Dendritic cell treated with granulocyte-macrophage colony-stimulating factor and Interleukin-4, amounts not matched to agents 40 ng/mL and 50 ng/mL, for 4 days (primary cell): ENCODE measurements around the gene PLAGL1.

ENCODE experiments used
- H3K27ac Mint-ChIP-seq: one replicate; pipeline ENCODE4 v1.8.0; 2022; ENCODE audit warnings: mild to moderate bottlenecking, mixed read lengths
- H3K27me3 Mint-ChIP-seq: one replicate; pipeline ENCODE4 v1.8.0; 2022; ENCODE audit warnings: mild to moderate bottlenecking, mixed read lengths
- H3K36me3 Mint-ChIP-seq: one replicate; pipeline ENCODE4 v1.8.0; 2022; ENCODE audit warnings: low read depth, mixed read lengths
- H3K4me1 Mint-ChIP-seq: one replicate; pipeline ENCODE4 v1.8.0; 2022; ENCODE audit warnings: low read depth, mixed read lengths
- H3K4me3 Mint-ChIP-seq: one replicate; pipeline ENCODE4 v1.8.0; 2022; ENCODE audit warnings: mild to moderate bottlenecking, moderate library complexity, mixed read lengths
- H3K9me3 Mint-ChIP-seq: one replicate; pipeline ENCODE4 v1.8.0; 2022; ENCODE audit warnings: mixed read lengths
- intact Hi-C: fragments of 100-400 bp; cut with micrococcal nuclease; formaldehyde crosslinking; loops from one replicate; pipeline ENCODE4 v1.15.0; 2022

Gene PLAGL1

DNA sequence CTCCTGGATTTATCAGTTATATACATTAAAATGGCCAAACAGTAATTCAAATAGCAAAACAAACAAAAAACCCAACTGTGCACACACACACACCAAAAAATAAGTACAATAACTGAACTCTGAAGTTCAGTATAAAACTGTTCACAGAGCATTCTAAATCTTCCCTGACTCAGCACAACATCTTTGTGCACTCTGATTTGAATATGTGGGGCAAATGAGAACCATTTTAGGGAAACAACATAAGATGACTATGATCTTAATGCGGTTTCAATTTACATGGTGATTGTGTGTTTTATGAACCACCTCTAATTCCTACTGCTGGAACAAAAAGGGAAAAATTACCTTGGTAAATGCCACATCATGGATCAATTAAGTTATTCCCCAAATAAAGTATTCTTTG lies 41.7 kb downstream of the PLAGL1 start:
- no peaks in the 10 kb centered on the region for H3K9me3 Mint-ChIP-seq
- peaks cover 8% of the 10 kb centered on the region for H3K36me3 Mint-ChIP-seq
- intact Hi-C loops, result no loop called here
- H3K4me3 Mint-ChIP-seq, result no peak overlapping the region
- H3K27me3 Mint-ChIP-seq, result no peaks in the 10 kb centered on the region
- H3K27ac Mint-ChIP-seq, result peak overlapping the region; percentile 77
- H3K4me1 Mint-ChIP-seq, result peaks cover 31% of the 10 kb centered on the region

DNA sequence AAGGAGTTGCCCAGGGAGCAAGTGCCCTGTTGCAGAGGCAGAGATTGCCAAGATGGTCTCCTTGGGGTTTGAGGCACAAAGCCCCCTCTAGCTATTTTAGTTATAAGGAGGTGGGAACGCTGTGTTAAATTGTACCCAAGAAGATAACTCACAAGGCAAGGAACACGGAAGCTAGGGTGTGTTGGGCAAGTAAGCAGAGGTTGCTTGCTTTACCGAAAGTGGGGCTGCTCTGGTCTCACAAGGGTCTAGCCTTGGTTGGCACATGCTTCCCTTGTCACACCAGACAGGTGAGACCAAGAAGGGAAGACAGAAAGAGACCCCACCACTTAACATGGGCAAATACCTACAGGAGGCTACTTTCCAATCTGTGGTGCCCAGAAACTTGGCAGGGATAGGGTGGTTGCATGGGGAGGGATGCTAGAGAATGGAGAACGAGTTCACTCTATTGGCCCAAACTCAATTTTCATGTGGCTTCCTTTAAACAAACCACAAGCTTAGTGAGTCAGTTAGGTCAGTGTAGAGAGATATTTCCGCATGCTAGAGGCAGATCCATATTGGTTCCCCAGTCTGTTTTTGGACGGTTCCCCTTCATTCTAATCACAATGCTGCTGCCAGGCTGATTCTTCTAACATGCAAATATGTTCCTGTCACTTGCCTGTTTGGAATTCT lies 42.4 kb downstream of the PLAGL1 start:
- Mint-ChIP-seq H3K36me3 (peaks cover 8% of the 10 kb centered on the region), H3K4me3 (no peak overlapping the region), H3K4me1 (peaks cover 31% of the 10 kb centered on the region), H3K27ac (peak overlapping the region; percentile 77), H3K9me3 (no peaks in the 10 kb centered on the region), H3K27me3 (no peaks in the 10 kb centered on the region)
- intact Hi-C loops, result no loop called here

DNA sequence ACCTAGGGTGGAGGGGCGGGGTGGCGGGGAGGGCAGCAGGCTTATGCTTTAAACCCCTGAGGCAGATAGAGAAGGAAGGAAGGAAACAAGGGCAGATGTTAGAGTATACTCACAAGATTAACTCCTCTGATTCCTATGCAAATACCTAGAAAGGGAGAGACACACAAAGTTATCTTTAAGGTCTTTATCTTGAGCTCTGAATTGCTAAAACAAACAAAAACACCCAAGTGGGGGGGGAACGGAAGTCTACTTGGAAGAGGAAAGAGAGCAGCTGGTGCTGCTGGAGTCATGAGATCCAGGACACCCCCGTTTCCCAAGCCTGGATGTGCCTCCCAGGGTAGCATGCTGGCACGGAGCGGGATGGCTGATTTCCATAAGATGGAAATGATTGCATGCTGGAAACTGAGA lies 43.4 kb downstream of the PLAGL1 start:
- H3K36me3 Mint-ChIP-seq, result peaks cover 8% of the 10 kb centered on the region
- H3K4me1 Mint-ChIP-seq, result peaks cover 31% of the 10 kb centered on the region
- H3K27ac Mint-ChIP-seq, result no peak overlapping the region
- no peaks in the 10 kb centered on the region for H3K27me3 Mint-ChIP-seq
- H3K4me3 Mint-ChIP-seq, result no peak overlapping the region
- intact Hi-C loops, result no loop called here
- H3K9me3 Mint-ChIP-seq, result no peaks in the 10 kb centered on the region

DNA sequence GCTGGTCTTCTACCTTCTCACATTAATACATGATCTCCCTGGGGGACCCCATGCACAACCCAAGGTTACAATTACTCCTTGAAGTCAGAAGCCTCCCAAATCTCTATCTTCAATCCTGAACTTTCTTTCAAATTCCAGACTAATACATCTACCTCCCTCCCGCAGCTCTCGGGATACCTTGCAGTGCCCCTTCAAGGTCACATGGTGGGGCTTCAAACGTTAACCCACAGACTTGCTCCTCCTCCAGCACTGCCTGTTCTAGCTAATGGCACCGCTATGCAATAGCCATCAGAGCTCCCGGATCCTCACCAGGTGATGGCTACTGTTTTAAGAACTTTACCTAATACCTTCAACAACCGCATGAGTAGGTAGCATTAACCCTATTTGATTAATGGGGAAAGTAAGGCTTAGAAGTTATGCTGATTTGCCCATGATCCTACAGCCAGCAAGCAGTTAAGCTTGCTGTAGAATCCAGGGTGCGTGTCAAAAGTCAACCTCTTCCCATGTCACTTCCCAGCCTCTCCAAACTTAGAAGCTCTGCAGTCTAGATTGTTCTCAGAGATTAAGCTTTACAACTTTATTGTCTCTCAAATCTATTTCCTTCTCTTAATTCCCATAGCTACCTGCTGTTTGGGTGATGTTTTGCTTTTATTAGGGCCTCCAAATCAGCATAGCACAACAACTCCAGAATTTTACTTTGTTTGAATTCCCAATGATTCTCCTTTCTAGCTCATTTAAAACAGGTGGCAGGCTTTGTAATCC lies 44.7 kb downstream of the PLAGL1 start:
- Mint-ChIP-seq H3K4me3 (no peak overlapping the region), H3K4me1 (peaks cover 31% of the 10 kb centered on the region), H3K27ac (no peak overlapping the region), H3K27me3 (no peaks in the 10 kb centered on the region), H3K36me3 (peaks cover 13% of the 10 kb centered on the region), H3K9me3 (no peaks in the 10 kb centered on the region)
- intact Hi-C loops, result no loop called here

DNA sequence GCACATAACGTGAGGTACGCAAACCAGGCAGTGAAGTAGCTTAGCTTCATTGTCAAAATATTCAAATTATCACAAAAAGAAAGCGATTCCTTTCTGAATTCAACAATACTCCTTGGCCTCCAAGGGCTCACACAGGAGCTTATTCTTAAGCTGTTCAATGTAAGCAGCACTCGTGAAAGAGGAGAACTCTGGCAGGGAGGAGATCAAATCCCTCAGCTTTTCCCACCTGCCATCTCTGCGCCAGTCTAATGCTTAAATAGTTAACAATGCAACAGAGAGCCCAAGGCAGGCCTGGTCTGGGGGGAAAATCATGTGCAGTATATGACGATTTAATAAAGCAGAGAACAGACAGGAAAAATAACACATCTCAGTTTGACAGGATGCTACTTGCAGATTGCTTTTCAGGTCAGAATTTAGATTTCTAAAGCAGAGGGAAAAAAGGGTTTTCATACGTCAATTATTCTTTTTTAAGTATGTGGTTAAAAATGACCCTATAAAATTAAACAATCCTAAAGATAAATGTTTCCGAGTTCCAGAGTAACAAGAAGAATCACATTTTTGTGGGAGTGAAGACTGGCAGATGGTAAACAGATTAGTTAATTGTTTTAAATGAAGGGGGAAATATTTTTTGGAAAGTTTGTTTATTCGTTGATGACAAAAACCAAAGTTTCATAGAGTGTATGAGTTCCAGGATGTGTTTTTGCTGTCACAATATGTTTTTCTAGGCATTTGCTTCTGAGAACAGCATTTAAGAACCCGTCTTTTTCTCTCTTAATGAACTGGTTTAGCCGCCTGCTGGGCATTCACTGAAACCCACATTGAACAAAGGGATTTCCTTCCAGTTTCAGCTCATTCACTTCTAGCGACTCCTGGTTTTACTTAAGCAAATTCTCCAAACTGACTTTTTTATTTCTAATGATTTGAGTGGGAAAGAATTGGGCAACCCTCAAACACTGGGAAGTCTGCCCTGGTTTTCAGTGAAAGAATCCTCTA lies 45.9 kb downstream of the PLAGL1 start:
- no peak overlapping the region for H3K4me3 Mint-ChIP-seq
- peaks cover 22% of the 10 kb centered on the region for H3K4me1 Mint-ChIP-seq
- no peak overlapping the region for H3K27ac Mint-ChIP-seq
- H3K9me3 Mint-ChIP-seq, result no peaks in the 10 kb centered on the region
- peaks cover 13% of the 10 kb centered on the region for H3K36me3 Mint-ChIP-seq
- H3K27me3 Mint-ChIP-seq, result no peaks in the 10 kb centered on the region
- intact Hi-C loops, result no loop called here

DNA sequence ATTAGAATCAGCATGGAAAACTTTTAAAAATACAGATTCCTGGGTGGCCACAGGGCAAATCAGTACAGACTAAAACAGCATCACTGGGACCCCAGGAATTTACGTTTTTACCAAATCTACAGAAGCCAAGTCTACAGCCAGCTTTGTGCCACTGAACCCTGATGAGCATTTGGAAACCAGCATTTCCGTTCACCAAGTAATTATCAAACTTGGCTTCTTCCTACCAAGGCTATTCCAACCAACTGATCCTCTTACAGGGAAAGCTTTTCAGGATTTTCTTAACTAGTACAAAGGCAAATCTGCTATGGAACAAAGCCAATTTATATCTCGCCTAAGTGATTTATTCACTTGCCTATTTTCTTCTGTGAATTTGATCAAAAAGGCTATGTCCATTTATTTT lies 47.0 kb downstream of the PLAGL1 start:
- intact Hi-C loops, result no loop called here
- no peaks in the 10 kb centered on the region for H3K27me3 Mint-ChIP-seq
- H3K27ac Mint-ChIP-seq, result no peak overlapping the region
- H3K4me3 Mint-ChIP-seq, result no peak overlapping the region
- peaks cover 13% of the 10 kb centered on the region for H3K36me3 Mint-ChIP-seq
- peaks cover 17% of the 10 kb centered on the region for H3K4me1 Mint-ChIP-seq
- H3K9me3 Mint-ChIP-seq, result no peaks in the 10 kb centered on the region

DNA sequence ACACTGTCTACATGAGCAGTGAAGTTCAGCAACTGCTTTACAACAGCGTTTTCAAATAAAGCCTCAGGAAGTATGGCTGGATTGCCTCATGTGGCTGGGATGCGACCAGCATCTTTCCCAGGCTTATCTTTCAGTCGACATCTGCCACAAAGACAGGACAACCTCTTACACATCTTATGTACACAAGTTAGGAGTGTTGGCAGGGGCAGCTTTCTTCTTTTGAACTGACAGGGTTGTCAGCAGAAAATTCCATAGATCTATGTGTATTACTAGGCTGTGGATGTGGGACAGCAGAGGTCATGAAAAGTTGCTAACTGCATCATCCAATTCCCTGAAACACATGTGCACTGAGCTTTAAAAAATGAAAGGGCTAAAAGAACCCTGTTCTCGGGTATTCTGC lies 48.1 kb downstream of the PLAGL1 start:
- H3K9me3 Mint-ChIP-seq, result no peaks in the 10 kb centered on the region
- H3K36me3 Mint-ChIP-seq, result peaks cover 11% of the 10 kb centered on the region
- H3K4me1 Mint-ChIP-seq, result peaks cover 5% of the 10 kb centered on the region
- intact Hi-C loops, result no loop called here
- H3K27me3 Mint-ChIP-seq, result no peaks in the 10 kb centered on the region
- H3K27ac Mint-ChIP-seq, result no peak overlapping the region
- no peak overlapping the region for H3K4me3 Mint-ChIP-seq

DNA sequence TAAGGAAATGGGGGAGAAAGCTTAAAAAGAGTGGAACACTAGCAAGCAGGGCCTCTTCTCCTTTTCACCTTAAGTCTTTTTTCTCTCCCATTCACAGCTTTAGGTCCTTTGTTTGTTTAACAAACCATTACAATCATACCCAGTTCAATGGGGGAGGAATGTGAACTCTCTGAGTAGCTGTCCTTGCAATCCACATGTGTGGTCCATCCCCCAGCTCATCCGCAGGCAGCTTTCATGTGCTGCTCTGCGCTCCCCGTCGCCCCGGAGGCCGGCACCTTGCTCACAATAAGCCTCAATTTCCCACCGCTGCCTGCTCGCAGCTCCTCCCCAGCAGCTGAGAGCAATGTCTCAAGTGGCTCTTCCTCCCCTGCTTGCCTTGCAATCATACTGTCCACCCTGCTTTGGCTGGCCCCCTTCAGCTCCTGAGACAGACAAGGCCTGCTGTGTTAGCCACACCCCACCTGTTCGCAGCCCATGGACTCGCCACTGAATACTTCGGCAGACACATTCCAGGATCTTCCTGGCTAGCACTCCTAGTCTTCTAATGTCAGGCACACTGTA lies 49.1 kb downstream of the PLAGL1 start:
- Mint-ChIP-seq H3K9me3 (no peaks in the 10 kb centered on the region), H3K4me1 (no peaks in the 10 kb centered on the region), H3K4me3 (no peak overlapping the region), H3K27me3 (no peaks in the 10 kb centered on the region), H3K27ac (no peak overlapping the region), H3K36me3 (peaks cover 6% of the 10 kb centered on the region)
- intact Hi-C loops, result no loop called here

DNA sequence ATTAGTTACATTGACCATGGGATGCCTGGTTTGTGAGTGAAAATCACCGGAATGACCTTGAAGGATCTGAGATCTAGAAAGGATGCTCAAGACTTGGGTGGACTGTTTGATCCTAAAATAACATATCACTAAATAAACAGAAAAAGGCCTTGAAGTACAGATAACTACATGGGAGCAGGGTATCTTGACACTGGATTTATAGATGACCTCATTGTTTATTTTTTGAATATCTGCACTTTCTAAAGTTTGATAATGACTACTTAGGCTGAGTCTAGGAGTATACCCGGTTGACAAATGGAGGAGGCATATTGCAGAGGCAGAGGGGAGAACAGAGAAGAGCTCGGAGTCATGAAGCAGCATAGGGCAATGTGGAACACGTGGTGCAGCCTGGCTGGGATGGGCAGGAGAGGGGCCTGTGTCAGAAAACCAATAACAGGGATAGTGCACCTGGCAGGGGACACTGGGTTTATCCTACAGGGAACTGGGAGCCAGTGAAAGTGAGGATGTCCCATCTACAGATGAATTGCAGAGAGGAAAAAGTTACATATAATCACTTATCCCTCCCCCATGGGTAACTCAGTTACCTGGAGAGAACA lies 50.3 kb downstream of the PLAGL1 start:
- no peaks in the 10 kb centered on the region for H3K4me1 Mint-ChIP-seq
- no peak overlapping the region for H3K4me3 Mint-ChIP-seq
- no peak overlapping the region for H3K27ac Mint-ChIP-seq
- no peaks in the 10 kb centered on the region for H3K9me3 Mint-ChIP-seq
- H3K27me3 Mint-ChIP-seq, result no peaks in the 10 kb centered on the region
- intact Hi-C loops, result no loop called here
- peaks cover 6% of the 10 kb centered on the region for H3K36me3 Mint-ChIP-seq

DNA sequence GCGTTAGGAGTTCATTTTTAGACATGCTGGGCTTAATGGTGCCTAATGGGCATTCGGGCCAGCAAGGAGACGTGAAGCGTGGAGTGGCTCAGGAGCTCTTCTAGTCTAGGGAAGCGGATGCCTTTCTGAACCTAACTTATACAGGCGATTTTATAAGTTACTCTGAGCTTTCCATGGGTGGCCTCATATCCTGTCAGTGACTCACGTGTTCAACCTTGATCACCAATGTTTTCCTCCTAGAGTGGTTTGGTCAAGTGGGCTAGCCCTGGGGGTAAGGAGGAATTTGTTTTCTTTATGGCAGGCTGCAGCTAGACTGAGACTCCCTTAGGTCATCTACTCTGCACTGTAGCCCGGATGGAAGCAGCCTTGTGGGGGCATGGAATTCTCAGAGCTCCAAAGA lies 52.1 kb downstream of the PLAGL1 start:
- Mint-ChIP-seq H3K27ac (no peak overlapping the region), H3K4me1 (no peaks in the 10 kb centered on the region), H3K4me3 (no peak overlapping the region), H3K27me3 (no peaks in the 10 kb centered on the region), H3K9me3 (no peaks in the 10 kb centered on the region), H3K36me3 (peaks cover 6% of the 10 kb centered on the region)
- intact Hi-C loops, result no loop called here

DNA sequence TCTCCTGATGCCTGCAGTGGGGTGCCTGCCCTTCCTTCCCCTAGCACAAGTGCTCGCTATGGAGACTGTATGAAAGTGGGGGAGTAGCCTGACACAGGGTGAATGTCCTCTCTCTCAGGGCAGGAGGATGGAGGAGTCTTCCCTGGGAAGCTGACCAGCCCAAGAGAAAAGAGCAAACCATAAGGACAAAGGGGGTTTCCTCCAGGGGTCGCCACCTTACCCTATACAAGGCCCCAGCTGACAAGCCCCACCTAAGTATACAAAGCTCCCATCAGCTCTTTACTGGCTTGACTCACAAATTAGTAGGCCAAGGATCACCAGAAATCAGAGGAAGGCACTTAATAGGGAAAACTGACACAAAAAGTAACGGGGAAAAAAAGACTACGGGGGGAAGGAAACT lies 54.1 kb downstream of the PLAGL1 start:
- no peak overlapping the region for H3K27ac Mint-ChIP-seq
- intact Hi-C loops, result no loop called here
- H3K4me3 Mint-ChIP-seq, result no peak overlapping the region
- peaks cover 2% of the 10 kb centered on the region for H3K36me3 Mint-ChIP-seq
- H3K9me3 Mint-ChIP-seq, result no peaks in the 10 kb centered on the region
- H3K27me3 Mint-ChIP-seq, result no peaks in the 10 kb centered on the region
- no peaks in the 10 kb centered on the region for H3K4me1 Mint-ChIP-seq

DNA sequence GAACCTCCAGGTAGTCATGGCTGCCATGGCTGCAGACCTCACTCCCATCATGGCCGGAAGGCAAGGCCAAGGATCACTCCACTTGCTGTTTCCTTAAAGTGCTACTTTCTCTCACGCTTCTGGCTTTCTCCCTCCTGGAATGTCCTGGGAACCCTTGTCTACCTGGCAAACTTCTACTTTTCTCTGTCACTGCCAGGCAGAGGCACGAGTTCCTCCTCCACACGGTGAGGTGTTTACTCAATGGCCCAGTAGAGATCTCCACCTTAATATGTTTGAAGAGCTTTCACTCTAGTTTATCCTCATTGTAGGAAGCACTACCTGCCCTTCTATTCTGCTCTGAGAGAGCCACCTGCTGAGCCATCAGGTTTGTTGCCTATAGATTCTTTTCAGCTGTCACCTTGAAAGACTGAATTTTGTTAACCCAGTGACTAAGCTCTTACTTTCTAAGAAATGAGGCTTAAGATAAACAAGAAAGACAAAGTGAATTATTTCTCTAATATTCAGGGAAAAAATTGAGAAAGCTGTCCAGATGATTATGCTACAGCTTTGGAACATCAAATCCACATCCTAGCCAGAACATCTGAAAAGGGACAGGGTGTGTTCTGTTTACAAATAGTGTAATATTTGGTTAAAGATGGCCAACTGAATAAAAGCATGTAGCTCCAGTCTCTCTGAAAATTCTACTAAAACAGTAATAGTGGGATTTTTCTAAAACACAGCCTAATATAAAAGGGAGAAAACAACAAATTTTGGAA lies 54.9 kb downstream of the PLAGL1 start:
- H3K9me3 Mint-ChIP-seq, result no peaks in the 10 kb centered on the region
- no peak overlapping the region for H3K27ac Mint-ChIP-seq
- H3K4me3 Mint-ChIP-seq, result no peak overlapping the region
- H3K36me3 Mint-ChIP-seq, result peaks cover 2% of the 10 kb centered on the region
- no peaks in the 10 kb centered on the region for H3K4me1 Mint-ChIP-seq
- intact Hi-C loops, result no loop called here
- no peaks in the 10 kb centered on the region for H3K27me3 Mint-ChIP-seq
